C4-2B (cell line): ENCODE data around the gene CFAP299.

Source experiments
- H3K27ac ChIP-seq: fragments of 450-650 bp; 2 replicates; pipeline ENCODE4 v1.5.1; 2017
- ZFX ChIP-seq: fragments of 450-650 bp; IDR thresholded peaks from 2 replicates; pipeline ENCODE4 v1.6.1; 2017
- TF ChIP-seq, protein P1 (sequence below): fragments of 450-650 bp; conservative IDR thresholded peaks from 2 replicates; pipeline ENCODE4 v1.5.1; 2017; ENCODE audit warnings: mild to moderate bottlenecking

The CFAP299 gene

DNA sequence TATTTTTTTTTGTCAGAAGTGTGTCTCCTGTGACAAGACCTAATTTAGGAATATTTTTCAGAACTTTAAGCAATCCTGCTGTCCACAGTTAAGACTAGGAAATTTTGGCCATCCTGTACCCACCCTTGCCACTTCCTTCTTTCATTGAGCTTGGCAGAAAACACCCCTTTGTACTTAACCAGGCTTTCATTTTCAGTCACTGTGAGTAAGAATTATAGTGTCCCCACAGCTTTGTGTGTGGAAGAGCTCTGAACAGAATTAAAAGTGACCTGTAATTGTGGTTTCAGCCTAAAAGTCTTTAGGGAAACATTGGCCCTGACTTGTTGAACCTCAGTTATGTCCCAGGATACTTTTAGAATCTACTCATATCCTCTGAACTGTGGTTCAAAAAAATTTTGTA, 541.3 kb downstream of the CFAP299 start:
- H3K27ac ChIP-seq: no peak overlapping the region
- TF ChIP-seq, protein P1, sequence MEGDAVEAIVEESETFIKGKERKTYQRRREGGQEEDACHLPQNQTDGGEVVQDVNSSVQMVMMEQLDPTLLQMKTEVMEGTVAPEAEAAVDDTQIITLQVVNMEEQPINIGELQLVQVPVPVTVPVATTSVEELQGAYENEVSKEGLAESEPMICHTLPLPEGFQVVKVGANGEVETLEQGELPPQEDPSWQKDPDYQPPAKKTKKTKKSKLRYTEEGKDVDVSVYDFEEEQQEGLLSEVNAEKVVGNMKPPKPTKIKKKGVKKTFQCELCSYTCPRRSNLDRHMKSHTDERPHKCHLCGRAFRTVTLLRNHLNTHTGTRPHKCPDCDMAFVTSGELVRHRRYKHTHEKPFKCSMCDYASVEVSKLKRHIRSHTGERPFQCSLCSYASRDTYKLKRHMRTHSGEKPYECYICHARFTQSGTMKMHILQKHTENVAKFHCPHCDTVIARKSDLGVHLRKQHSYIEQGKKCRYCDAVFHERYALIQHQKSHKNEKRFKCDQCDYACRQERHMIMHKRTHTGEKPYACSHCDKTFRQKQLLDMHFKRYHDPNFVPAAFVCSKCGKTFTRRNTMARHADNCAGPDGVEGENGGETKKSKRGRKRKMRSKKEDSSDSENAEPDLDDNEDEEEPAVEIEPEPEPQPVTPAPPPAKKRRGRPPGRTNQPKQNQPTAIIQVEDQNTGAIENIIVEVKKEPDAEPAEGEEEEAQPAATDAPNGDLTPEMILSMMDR: no peak

DNA sequence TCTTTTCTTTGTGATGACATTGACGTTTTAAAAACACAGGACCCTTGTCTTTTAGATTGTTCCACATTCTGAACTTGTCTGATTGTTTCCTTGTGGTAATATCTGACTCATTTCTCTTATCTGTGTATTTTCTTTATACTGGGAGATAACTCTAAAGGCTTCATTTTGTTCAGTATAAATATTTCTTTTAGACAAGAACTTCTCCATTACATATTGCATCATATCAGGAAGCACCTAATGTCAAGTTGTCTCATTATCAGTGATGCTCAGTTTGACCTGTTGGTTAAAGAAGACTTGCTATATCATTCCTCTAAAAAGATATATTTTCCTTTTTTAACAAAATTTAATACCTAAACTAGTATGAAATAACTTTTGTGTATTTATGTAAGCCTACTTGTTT, 542.7 kb downstream of the CFAP299 start:
- H3K27ac ChIP-seq: no peak overlapping the region
- no peak for TF ChIP-seq ZFX
- TF ChIP-seq, protein P1: no peak

DNA sequence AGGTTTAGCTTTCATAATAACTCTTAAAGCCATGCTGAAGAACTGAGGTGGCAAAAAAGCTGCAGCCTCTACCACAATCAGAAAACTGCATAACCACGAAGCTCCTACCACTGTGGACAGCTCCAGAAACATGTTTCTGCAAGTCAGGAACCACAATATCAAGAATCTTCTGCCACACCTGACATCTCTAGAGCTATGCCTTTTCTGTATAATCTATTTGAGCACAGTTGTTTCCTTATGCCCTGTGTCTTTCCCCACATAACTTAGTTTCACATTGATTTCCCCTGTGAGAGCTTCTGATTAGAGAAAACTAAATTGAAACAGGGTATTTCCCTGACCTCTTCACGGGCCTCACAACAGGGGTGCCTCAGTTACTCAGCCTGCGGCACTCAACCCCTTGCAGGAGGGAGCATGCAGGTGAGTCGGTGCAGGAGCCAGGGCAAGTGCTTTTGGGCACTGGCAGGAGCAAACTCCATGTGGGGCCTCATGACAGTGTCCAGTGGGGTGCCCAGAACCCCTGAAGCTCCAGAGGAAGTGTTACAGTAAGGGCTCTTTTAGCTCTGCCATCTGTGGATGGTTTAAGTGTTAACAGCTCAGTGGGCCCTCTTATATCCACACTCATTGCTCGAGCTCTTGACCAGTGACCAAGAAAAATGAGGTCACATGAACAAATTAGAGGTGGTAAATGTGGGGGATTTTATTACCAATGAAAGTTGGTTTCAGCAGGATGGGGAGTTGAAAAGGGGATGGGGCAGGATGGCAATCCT, 562.2 kb downstream of the CFAP299 start:
- TF ChIP-seq ZFX: no peak
- TF ChIP-seq, protein P1: no peak
- no peak overlapping the region for H3K27ac ChIP-seq

DNA sequence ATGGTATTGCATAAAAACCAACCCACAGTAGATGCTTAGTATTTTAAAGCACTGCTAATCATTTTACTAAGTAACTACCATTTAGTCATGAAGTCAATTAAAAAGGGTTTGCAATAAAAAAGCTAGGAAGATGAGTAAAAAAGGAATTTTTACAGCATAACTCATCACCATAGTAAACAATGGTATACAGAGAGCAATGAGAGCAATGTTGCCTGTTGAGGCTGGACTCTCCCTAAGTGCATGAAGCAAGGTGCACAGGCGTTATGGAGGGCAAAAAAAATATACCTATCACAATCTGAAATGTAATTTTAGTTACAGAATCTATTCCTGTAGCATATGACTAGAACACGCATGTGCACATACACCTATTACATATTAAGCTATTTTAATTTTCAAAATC, 565.4 kb downstream of the CFAP299 start:
- no peak for TF ChIP-seq ZFX
- TF ChIP-seq, protein P1: no peak
- H3K27ac ChIP-seq: no peak overlapping the region

DNA sequence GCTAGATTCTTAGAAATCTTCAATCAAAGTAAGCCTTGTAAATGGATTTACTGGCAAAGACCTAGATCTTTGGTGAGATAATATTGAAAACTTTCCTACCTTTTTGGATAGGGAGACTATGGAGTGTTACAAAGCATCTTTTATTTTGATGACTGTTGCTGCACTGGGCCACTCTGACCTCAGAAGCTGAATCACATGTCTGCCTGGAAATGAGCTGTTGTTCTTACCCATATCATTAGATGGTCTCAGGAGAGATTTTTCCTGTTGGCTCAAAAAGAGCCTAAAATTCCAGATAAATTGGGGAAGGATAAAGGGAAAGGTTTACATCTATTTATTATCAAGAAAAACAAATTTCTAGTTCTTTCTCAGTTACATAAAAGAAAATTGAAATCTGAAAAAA, 567.5 kb downstream of the CFAP299 start:
- no peak for TF ChIP-seq ZFX
- TF ChIP-seq, protein P1: no peak
- no peak overlapping the region for H3K27ac ChIP-seq

DNA sequence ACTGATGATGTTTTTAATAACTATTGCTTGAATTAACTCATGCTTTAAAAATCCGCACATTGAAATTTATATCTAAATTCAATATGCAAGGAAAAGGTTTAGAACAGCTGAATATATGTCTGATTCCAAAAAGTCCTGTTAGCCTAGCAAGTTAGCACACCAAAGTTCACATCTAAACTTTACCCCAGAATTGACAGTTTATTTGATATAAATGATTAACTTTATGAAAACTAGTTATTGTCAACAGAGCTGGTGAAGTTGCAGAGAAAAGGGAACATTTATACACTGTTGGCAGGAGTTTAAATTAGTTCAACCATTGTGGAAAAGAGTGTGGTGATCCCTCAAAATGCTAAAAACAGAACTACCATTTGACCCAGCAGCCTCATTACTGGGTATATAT, 574.4 kb downstream of the CFAP299 start:
- no peak overlapping the region for H3K27ac ChIP-seq
- TF ChIP-seq ZFX: no peak
- TF ChIP-seq, protein P1: no peak

DNA sequence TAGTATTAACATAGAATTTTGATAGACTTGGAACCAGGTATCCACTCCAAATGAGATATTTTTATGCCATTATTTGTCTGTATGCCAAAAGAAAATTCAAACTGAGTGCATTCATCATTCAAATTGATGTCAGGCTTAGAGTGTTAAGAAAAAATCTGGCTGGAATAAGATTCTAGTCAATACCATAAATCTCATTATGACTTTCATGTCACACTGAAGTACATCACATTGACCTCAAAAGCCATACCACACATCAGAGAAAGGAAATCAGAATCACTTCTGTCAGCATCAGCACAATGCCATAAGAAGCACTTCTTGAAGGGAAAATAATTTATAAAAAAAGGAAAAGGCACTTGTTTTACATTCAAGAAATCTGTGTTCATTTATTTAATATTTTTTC, 575.9 kb downstream of the CFAP299 start:
- TF ChIP-seq, protein P1: no peak
- no peak for TF ChIP-seq ZFX
- no peak overlapping the region for H3K27ac ChIP-seq
